ENCODE results near the gene PCIF1. TPM values are rescaled to one million over a fixed set of nuclear protein-coding genes. Genes with fewer than 3 reads are reported as not detected.

PCIF1 gene
- total and polyA plus RNA-seq, 4 donors, result 9.2 to 12.4 (median 11.5) TPM

- H3K4me3 ChIP-seq (ENCODE audit: low read depth in 1 of 3, low read length in 3 of 3), result no peak overlapping the region
- DNase-seq (ENCODE audit: low spot score), result no peak
- no peak overlapping the region for H3K9ac ChIP-seq (ENCODE audit: low read depth in 1 of 2, low read length in 2 of 2)
- H3K27me3 ChIP-seq (ENCODE audit: control insufficient read depth in 4 of 4, insufficient read depth in 4 of 4, low read length in 3 of 4), result no peaks in the 10 kb centered on the region
- no peak overlapping the region for H3K27ac ChIP-seq (ENCODE audit: low read depth in 1 of 2, low read length in 2 of 2)
- H3K36me3 ChIP-seq (ENCODE audit: control insufficient read depth in 4 of 4, insufficient read depth in 3 of 4, low read depth in 1 of 4, low read length in 3 of 4), result no peaks in the 10 kb centered on the region
- H3K9me3 ChIP-seq (ENCODE audit: control insufficient read depth in 4 of 4, low read length in 3 of 4), result no peaks in the 10 kb centered on the region
- 85% methylated on average over 16 of the region's 16 CpGs for WGBS
- H3K4me1 ChIP-seq (ENCODE audit: control insufficient read depth in 4 of 4, insufficient read depth in 4 of 4, low read length in 3 of 4), result no peaks in the 10 kb centered on the region
- TF ChIP-seq SP1 (IDR thresholded peaks at IDR 0.05) (no peak), RXRA (IDR thresholded peaks at IDR 0.05) (no peak), EGR1 (IDR thresholded peaks at IDR 0.05; ENCODE audit: low read depth in 2 of 2) (no peak), HNF4A (conservative IDR thresholded peaks at IDR 0.05) (no peak), ZBTB33 (IDR thresholded peaks at IDR 0.05) (no peak), HNF4G (IDR thresholded peaks at IDR 0.05) (no peak), FOXA1 (IDR thresholded peaks at IDR 0.05) (no peak), YY1 (IDR thresholded peaks at IDR 0.05) (no peak), ATF3 (IDR thresholded peaks at IDR 0.05) (no peak), FOXA2 (IDR thresholded peaks at IDR 0.05) (no peak), MAX (IDR thresholded peaks at IDR 0.05) (no peak), CTCF (IDR thresholded peaks at IDR 0.05; ENCODE audit: low read depth, low read length, missing input control) (no peak)
Measured at GRCh38 chr20:45904583-45905504, 29.6 kb upstream of the PCIF1 start.

GRCh38 chr20:45905505-45906079, 28.9 kb upstream of the PCIF1 start:
- no peak overlapping the region for H3K9ac ChIP-seq (ENCODE audit: low read depth in 1 of 2, low read length in 2 of 2)
- no peaks in the 10 kb centered on the region for H3K27me3 ChIP-seq (ENCODE audit: control insufficient read depth in 4 of 4, insufficient read depth in 4 of 4, low read length in 3 of 4)
- no peak for DNase-seq (ENCODE audit: low spot score)
- no peaks in the 10 kb centered on the region for H3K36me3 ChIP-seq (ENCODE audit: control insufficient read depth in 4 of 4, insufficient read depth in 3 of 4, low read depth in 1 of 4, low read length in 3 of 4)
- no peaks in the 10 kb centered on the region for H3K9me3 ChIP-seq (ENCODE audit: control insufficient read depth in 4 of 4, low read length in 3 of 4)
- H3K4me1 ChIP-seq (ENCODE audit: control insufficient read depth in 4 of 4, insufficient read depth in 4 of 4, low read length in 3 of 4), result no peaks in the 10 kb centered on the region
- no peak overlapping the region for H3K27ac ChIP-seq (ENCODE audit: low read depth in 1 of 2, low read length in 2 of 2)
- H3K4me3 ChIP-seq (ENCODE audit: low read depth in 1 of 3, low read length in 3 of 3), result no peak overlapping the region
- WGBS, result 92% methylated on average over 8 of the region's 8 CpGs
- no peak for TF ChIP-seq JUND (IDR thresholded peaks at IDR 0.05)
- no peak for TF ChIP-seq ZBTB33 (IDR thresholded peaks at IDR 0.05)
- no peak for TF ChIP-seq SP1 (IDR thresholded peaks at IDR 0.05)
- no peak for TF ChIP-seq MAX (IDR thresholded peaks at IDR 0.05)
- TF ChIP-seq RXRA (IDR thresholded peaks at IDR 0.05), result no peak
- TF ChIP-seq GABPA (IDR thresholded peaks at IDR 0.05 in 1 of 2, conservative IDR thresholded peaks at IDR 0.05 in 1 of 2), result no peak
- TF ChIP-seq CTCF (IDR thresholded peaks at IDR 0.05; ENCODE audit: low read depth, low read length, missing input control), result no peak
- TF ChIP-seq HNF4A (conservative IDR thresholded peaks at IDR 0.05), result no peak
- TF ChIP-seq FOXA2 (IDR thresholded peaks at IDR 0.05), result no peak
- no peak for TF ChIP-seq ATF3 (IDR thresholded peaks at IDR 0.05)
- no peak for TF ChIP-seq TAF1 (conservative IDR thresholded peaks at IDR 0.05)
- TF ChIP-seq RAD21 (IDR thresholded peaks at IDR 0.05), result no peak
- TF ChIP-seq EGR1 (IDR thresholded peaks at IDR 0.05; ENCODE audit: low read depth in 2 of 2), result no peak
